ENCODE measurements around the gene CHMP6.
A peak's percentile ranks its signal among the peaks of the same experiment; 100 is the strongest.

CHMP6 gene

GRCh38 chr17:80971704-80972304 is 19.8 kb upstream of the CHMP6 start:
- no peak for DNase-seq

GRCh38 chr17:80976701-80977100 is 14.9 kb upstream of the CHMP6 start:
- no peak for DNase-seq

- no peak for DNase-seq
Observed at GRCh38 chr17:80977172-80977571, 14.5 kb upstream of the CHMP6 start.

GRCh38 chr17:80978499-80979497 is 12.8 kb upstream of the CHMP6 start:
- DNase-seq, result no peak

- DNase-seq, result no peak
Observed at GRCh38 chr17:80979547-80980378, 11.9 kb upstream of the CHMP6 start.

GRCh38 chr17:80980397-80981061 is 11.1 kb upstream of the CHMP6 start:
- DNase-seq, result peak; percentile 39

GRCh38 chr17:80981062-80981902 is 10.4 kb upstream of the CHMP6 start:
- DNase-seq, result no peak

GRCh38 chr17:80981929-80982425 is 9.7 kb upstream of the CHMP6 start:
- DNase-seq, result no peak

- DNase-seq, result no peak
Observed at GRCh38 chr17:80982426-80982974, 9.1 kb upstream of the CHMP6 start.

- no peak for DNase-seq
Observed at GRCh38 chr17:80983545-80983944, 8.1 kb upstream of the CHMP6 start.

GRCh38 chr17:80984749-80985148 is 6.9 kb upstream of the CHMP6 start:
- DNase-seq, result no peak

GRCh38 chr17:80986046-80986445 is 5.6 kb upstream of the CHMP6 start:
- no peak for DNase-seq

- no peak for DNase-seq
Observed at GRCh38 chr17:80986816-80987475, 4.7 kb upstream of the CHMP6 start.

GRCh38 chr17:80987941-80988461 is 3.6 kb upstream of the CHMP6 start:
- no peak for DNase-seq

GRCh38 chr17:80989586-80989913 is 2.1 kb upstream of the CHMP6 start:
- DNase-seq, result no peak

- DNase-seq, result no peak
Observed at GRCh38 chr17:80990921-80991644, 558 bp upstream of the CHMP6 start.

- no peak for DNase-seq
Observed at GRCh38 chr17:80992077-80992947, 671 bp downstream of the CHMP6 start.

- DNase-seq, result no peak
Observed at GRCh38 chr17:80992948-80993624, 1.4 kb downstream of the CHMP6 start.
